ENCODE data around the gene NUP210.
"Not testable (repeated sequence)": the region's sequence is repeated elsewhere in the genome, so short reads cannot be mapped to it uniquely, and the experiment has no call there.

Gene NUP210

GRCh38 chr3:13406190-13406589 is 13.9 kb downstream of the NUP210 start:
- no peak for DNase-seq (ENCODE audit: low spot score)

GRCh38 chr3:13405614-13406013 is 14.5 kb downstream of the NUP210 start:
- no peak for DNase-seq (ENCODE audit: low spot score)

GRCh38 chr3:13404626-13405452 is 15.3 kb downstream of the NUP210 start:
- no peak for DNase-seq (ENCODE audit: low spot score)

- no peak for DNase-seq (ENCODE audit: low spot score)
Observed at GRCh38 chr3:13403847-13404246, 16.3 kb downstream of the NUP210 start.

GRCh38 chr3:13403213-13403819 is 16.8 kb downstream of the NUP210 start:
- DNase-seq (ENCODE audit: low spot score) = no peak

GRCh38 chr3:13401149-13401548 is 19.0 kb downstream of the NUP210 start:
- DNase-seq (ENCODE audit: low spot score) = no peak

GRCh38 chr3:13400114-13400673 is 19.9 kb downstream of the NUP210 start:
- DNase-seq (ENCODE audit: low spot score) = no peak

GRCh38 chr3:13399603-13400002 is 20.5 kb downstream of the NUP210 start:
- no peak for DNase-seq (ENCODE audit: low spot score)

- no peak for DNase-seq (ENCODE audit: low spot score)
Observed at GRCh38 chr3:13397316-13397715, 22.8 kb downstream of the NUP210 start.

- DNase-seq (ENCODE audit: low spot score) = no peak
Observed at GRCh38 chr3:13394363-13394762, 25.8 kb downstream of the NUP210 start.

GRCh38 chr3:13393427-13394360 is 26.4 kb downstream of the NUP210 start:
- DNase-seq (ENCODE audit: low spot score) = no peak

- no peak for DNase-seq (ENCODE audit: low spot score)
Observed at GRCh38 chr3:13391308-13391707, 28.8 kb downstream of the NUP210 start.

GRCh38 chr3:13389378-13389777 is 30.7 kb downstream of the NUP210 start:
- DNase-seq (ENCODE audit: low spot score) = no peak

- no peak for DNase-seq (ENCODE audit: low spot score)
Observed at GRCh38 chr3:13388816-13389215, 31.3 kb downstream of the NUP210 start.

- DNase-seq (ENCODE audit: low spot score) = no peak
Observed at GRCh38 chr3:13385373-13385965, 34.7 kb downstream of the NUP210 start.

GRCh38 chr3:13380971-13381370 is 39.2 kb downstream of the NUP210 start:
- DNase-seq (ENCODE audit: low spot score) = no peak

- no peak for DNase-seq (ENCODE audit: low spot score)
Observed at GRCh38 chr3:13379201-13379830, 40.8 kb downstream of the NUP210 start.

- no peak for DNase-seq (ENCODE audit: low spot score)
Observed at GRCh38 chr3:13378155-13378554, 42.0 kb downstream of the NUP210 start.

GRCh38 chr3:13377741-13378140 is 42.4 kb downstream of the NUP210 start:
- DNase-seq (ENCODE audit: low spot score) = not testable (repeated sequence)

- no peak for DNase-seq (ENCODE audit: low spot score)
Observed at GRCh38 chr3:13377021-13377420, 43.1 kb downstream of the NUP210 start.

- DNase-seq (ENCODE audit: low spot score) = no peak
Observed at GRCh38 chr3:13376091-13376490, 44.0 kb downstream of the NUP210 start.

Measured in NAMALWA (cell line).